ENCODE measurements around the gene MPND.

The MPND gene

GRCh38 chr19:4343370-4344307, at the start of gene MPND:
Gene MPND (plus strand): TSS chr19:4343562. CDS start chr19:4343594, 32 bp downstream.
- Histone ChIP-seq H3K9me3 (ENCODE audit: control insufficient read depth, low read length) (no peaks in the 10 kb centered on the region), H3K36me3 (ENCODE audit: control insufficient read depth, insufficient read depth, low read length) (no peaks in the 10 kb centered on the region), H3K4me2 (ENCODE audit: low read length) (peak within 1 kb of the TSS; percentile 99), H3K9ac (peak within 1 kb of the TSS; percentile 84), H3K79me2 (peaks cover 2% of the 10 kb centered on the region), H3K27me3 (ENCODE audit: control insufficient read depth, insufficient read depth, low read length) (no peaks in the 10 kb centered on the region), H3K27ac (peak within 1 kb of the TSS; percentile 94), H3K4me3 (ENCODE audit: low read depth, low read length) (peak within 1 kb of the TSS; percentile 93), H2AFZ (peak within 1 kb of the TSS; percentile 100), H3K4me1 (no peaks in the 10 kb centered on the region)
- TF ChIP-seq CTCF (IDR thresholded peaks at IDR 0.05): no peak

- H2AFZ ChIP-seq: no peak overlapping the region
- H3K27ac ChIP-seq: no peak overlapping the region
- no peaks in the 10 kb centered on the region for H3K79me2 ChIP-seq
- no peaks in the 10 kb centered on the region for H3K4me1 ChIP-seq
- H3K36me3 ChIP-seq (ENCODE audit: control insufficient read depth, insufficient read depth, low read length): no peaks in the 10 kb centered on the region
- no peak overlapping the region for H3K9ac ChIP-seq
- H3K27me3 ChIP-seq (ENCODE audit: control insufficient read depth, insufficient read depth, low read length): no peaks in the 10 kb centered on the region
- no peak overlapping the region for H3K4me3 ChIP-seq (ENCODE audit: low read depth, low read length)
- H3K9me3 ChIP-seq (ENCODE audit: control insufficient read depth, low read length): no peaks in the 10 kb centered on the region
- no peak overlapping the region for H3K4me2 ChIP-seq (ENCODE audit: low read length)
- TF ChIP-seq CTCF (IDR thresholded peaks at IDR 0.05): no peak
These were observed 49.0 kb upstream of the MPND start for GRCh38 chr19:4294389-4294788.

- H3K9ac ChIP-seq: no peak overlapping the region
- H3K27me3 ChIP-seq (ENCODE audit: control insufficient read depth, insufficient read depth, low read length): no peaks in the 10 kb centered on the region
- no peaks in the 10 kb centered on the region for H3K9me3 ChIP-seq (ENCODE audit: control insufficient read depth, low read length)
- no peak overlapping the region for H3K27ac ChIP-seq
- H2AFZ ChIP-seq: no peak overlapping the region
- no peaks in the 10 kb centered on the region for H3K79me2 ChIP-seq
- no peaks in the 10 kb centered on the region for H3K4me1 ChIP-seq
- no peak overlapping the region for H3K4me2 ChIP-seq (ENCODE audit: low read length)
- TF ChIP-seq CTCF (IDR thresholded peaks at IDR 0.05): no peak
- no peak overlapping the region for H3K4me3 ChIP-seq (ENCODE audit: low read depth, low read length)
- H3K36me3 ChIP-seq (ENCODE audit: control insufficient read depth, insufficient read depth, low read length): no peaks in the 10 kb centered on the region
These were observed 47.2 kb upstream of the MPND start for GRCh38 chr19:4295972-4296771.

- H3K27me3 ChIP-seq (ENCODE audit: control insufficient read depth, insufficient read depth, low read length): no peaks in the 10 kb centered on the region
- H3K9ac ChIP-seq: no peak overlapping the region
- no peak overlapping the region for H3K4me2 ChIP-seq (ENCODE audit: low read length)
These were observed 45.2 kb upstream of the MPND start for GRCh38 chr19:4297901-4298809.

More at GRCh38 chr19:4297901-4298809, 45.2 kb upstream of the MPND start:
- H3K36me3 ChIP-seq (ENCODE audit: control insufficient read depth, insufficient read depth, low read length): no peaks in the 10 kb centered on the region
- no peak for TF ChIP-seq CTCF (IDR thresholded peaks at IDR 0.05)
- H3K4me3 ChIP-seq (ENCODE audit: low read depth, low read length): no peak overlapping the region
- H3K4me1 ChIP-seq: no peaks in the 10 kb centered on the region
- H3K9me3 ChIP-seq (ENCODE audit: control insufficient read depth, low read length): no peaks in the 10 kb centered on the region
- H3K79me2 ChIP-seq: no peaks in the 10 kb centered on the region
- no peak overlapping the region for H2AFZ ChIP-seq
- H3K27ac ChIP-seq: no peak overlapping the region
